ENCODE data around the gene BRAT1. TPM values are rescaled to one million over a fixed set of nuclear protein-coding genes. Genes with fewer than 3 reads are reported as not detected.

The BRAT1 gene
- total RNA-seq, 1 experiment from 2014 or later = 53.9 TPM

GRCh38 chr7:2503056-2503941 lies 52.0 kb downstream of the BRAT1 start:
- Histone ChIP-seq H3F3A (ENCODE audit: insufficient read depth, low read depth) (peaks cover 15% of the 10 kb centered on the region), H3K4me3 (no peak overlapping the region), H2AFZ (no peak overlapping the region), H3K4me1 (replicated peaks; ENCODE audit: insufficient read depth) (peaks cover 6% of the 10 kb centered on the region), H3K79me2 (ENCODE audit: low read depth) (no peaks in the 10 kb centered on the region), H3K27me3 (ENCODE audit: insufficient read depth, low read depth) (peaks cover 13% of the 10 kb centered on the region; the same call in 1 of the 2 replicates), H3K4me2 (no peak overlapping the region), H3K9me3 (ENCODE audit: insufficient read depth, low read depth) (no peaks in the 10 kb centered on the region), H4K20me1 (ENCODE audit: insufficient read depth) (no peaks in the 10 kb centered on the region), H3K27ac (no peak overlapping the region), H3K9me2 (ENCODE audit: insufficient read depth) (no peaks in the 10 kb centered on the region), H3K36me3 (ENCODE audit: low read depth) (no peaks in the 10 kb centered on the region)
- intact Hi-C loops (cut with micrococcal nuclease; ENCODE audit: unreplicated experiment) = no loop called here
- BruUV-seq (replicated peaks) = no TSS peak
- DNase-seq = no peak
- POLR2A ChIA-PET (ENCODE audit: unreplicated experiment) = no interaction called here
- no peak for TF ChIP-seq CTCF (conservative IDR thresholded peaks at IDR 0.05)
- TF ChIP-seq EZH2 (IDR thresholded peaks at IDR 0.05; ENCODE audit: low read depth) = no peak
- CTCF ChIA-PET = no interaction called here

GRCh38 chr7:2502647-2502966 lies 52.7 kb downstream of the BRAT1 start:
- peaks cover 20% of the 10 kb centered on the region; the same call in 1 of the 2 replicates for H3K27me3 ChIP-seq (ENCODE audit: insufficient read depth, low read depth)
- H3K36me3 ChIP-seq (ENCODE audit: low read depth) = no peaks in the 10 kb centered on the region
- H3K4me1 ChIP-seq (replicated peaks; ENCODE audit: insufficient read depth) = no peaks in the 10 kb centered on the region
- no peak for DNase-seq
- H3K27ac ChIP-seq = no peak overlapping the region
- intact Hi-C loops (cut with micrococcal nuclease; ENCODE audit: unreplicated experiment) = no loop called here
- no peak overlapping the region for H3K4me2 ChIP-seq
- no peak overlapping the region for H3K4me3 ChIP-seq
- H2AFZ ChIP-seq = no peak overlapping the region
- BruUV-seq (replicated peaks) = no TSS peak
- H3K9me3 ChIP-seq (ENCODE audit: insufficient read depth, low read depth) = no peaks in the 10 kb centered on the region
- TF ChIP-seq CTCF (conservative IDR thresholded peaks at IDR 0.05) (no peak), EZH2 (IDR thresholded peaks at IDR 0.05; ENCODE audit: low read depth) (no peak)
- ChIA-PET CTCF (interaction anchor here (0.7 kb wide), 1 partner anchor 57 kb away, joined by 4 read pairs; no protein-coding TSS in a partner anchor), POLR2A (ENCODE audit: unreplicated experiment) (no interaction called here)
- no peaks in the 10 kb centered on the region for H3K9me2 ChIP-seq (ENCODE audit: insufficient read depth)
- H3K79me2 ChIP-seq (ENCODE audit: low read depth) = no peaks in the 10 kb centered on the region
- H3F3A ChIP-seq (ENCODE audit: insufficient read depth, low read depth) = peaks cover 8% of the 10 kb centered on the region; the same call in 1 of the 2 replicates
- no peaks in the 10 kb centered on the region for H4K20me1 ChIP-seq (ENCODE audit: insufficient read depth)

GRCh38 chr7:2501947-2502646 lies 53.2 kb downstream of the BRAT1 start:
- intact Hi-C loops (cut with micrococcal nuclease; ENCODE audit: unreplicated experiment) = no loop called here
- ChIA-PET CTCF (interaction anchor here (0.5 to 0.7 kb wide), 2 partner anchors 35 to 58 kb away, joined by 3 to 4 read pairs; no protein-coding TSS in a partner anchor), POLR2A (ENCODE audit: unreplicated experiment) (no interaction called here)
- H3K79me2 ChIP-seq (ENCODE audit: low read depth) = no peaks in the 10 kb centered on the region
- H3K27ac ChIP-seq = no peak overlapping the region
- no peak for TF ChIP-seq EZH2 (IDR thresholded peaks at IDR 0.05; ENCODE audit: low read depth)
- no peak for TF ChIP-seq CTCF (conservative IDR thresholded peaks at IDR 0.05)
- no peaks in the 10 kb centered on the region for H3K9me2 ChIP-seq (ENCODE audit: insufficient read depth)
- H3K9me3 ChIP-seq (ENCODE audit: insufficient read depth, low read depth) = no peaks in the 10 kb centered on the region
- peaks cover 25% of the 10 kb centered on the region for H3K27me3 ChIP-seq (ENCODE audit: insufficient read depth, low read depth)
- no peak for DNase-seq
- H3K4me3 ChIP-seq = no peak overlapping the region
- no TSS peak for BruUV-seq (replicated peaks)
- no peaks in the 10 kb centered on the region for H3K36me3 ChIP-seq (ENCODE audit: low read depth)
- no peak overlapping the region for H3K4me2 ChIP-seq
- H4K20me1 ChIP-seq (ENCODE audit: insufficient read depth) = 0 out of 2 replicates have a peak, but pooled peaks cover under 1% of the 10 kb centered on the region
- H3K4me1 ChIP-seq (replicated peaks; ENCODE audit: insufficient read depth) = no peaks in the 10 kb centered on the region
- H2AFZ ChIP-seq = no peak overlapping the region
- peaks cover 8% of the 10 kb centered on the region; the same call in 1 of the 2 replicates for H3F3A ChIP-seq (ENCODE audit: insufficient read depth, low read depth)
